Measurements from ENCODE around the gene SKI. TPM values are rescaled to one million over a fixed set of nuclear protein-coding genes. Genes with fewer than 3 reads are reported as not detected.

SKI gene
- total and polyA plus RNA-seq, 2 of the 4 experiments (the other 2 are of a cell fraction) = 2.3 to 20.1 TPM

GRCh38 chr1:2319291-2319690, 91.2 kb downstream of the SKI start:
- intact Hi-C loops (cut with micrococcal nuclease) = no loop called here
- H2BK5ac ChIP-seq (ENCODE audit: low read depth, low read length, poor library complexity, severe bottlenecking) = no peak overlapping the region
- H4K5ac ChIP-seq (ENCODE audit: low read depth, low read length) = no peak overlapping the region
- H3K4me3 ChIP-seq (ENCODE audit: insufficient read depth, low read depth, low read length) = no peak overlapping the region
- no peak overlapping the region for H4K8ac ChIP-seq (ENCODE audit: low read depth in 2 of 2, low read length in 2 of 2)
- DNase-seq (no peak), ATAC-seq (ENCODE audit: low read depth) (no peak)
- no peak overlapping the region for H3K56ac ChIP-seq (ENCODE audit: extremely low read depth, insufficient read depth, low read length)
- TF ChIP-seq ELK1 (IDR thresholded peaks at IDR 0.05; ENCODE audit: borderline replicate concordance, low read depth, low read length) (no peak), FOS (IDR thresholded peaks at IDR 0.05; ENCODE audit: low read depth, low read length) (no peak), CHD1 (IDR thresholded peaks at IDR 0.05; ENCODE audit: low read depth, low read length) (no peak), MAZ (IDR thresholded peaks at IDR 0.05; ENCODE audit: borderline replicate concordance, low read depth, low read length) (no peak), RCOR1 (IDR thresholded peaks at IDR 0.05; ENCODE audit: insufficient replicate concordance, low read length) (no peak), BHLHE40 (IDR thresholded peaks at IDR 0.05; ENCODE audit: low read depth, low read length) (no peak), MXI1 (IDR thresholded peaks at IDR 0.05; ENCODE audit: borderline replicate concordance, low read depth, low read length) (no peak), USF2 (IDR thresholded peaks at IDR 0.05; ENCODE audit: low read depth, low read length) (no peak), NFE2L2 (IDR thresholded peaks at IDR 0.05; ENCODE audit: low read depth, low read length) (no peak), CEBPB (IDR thresholded peaks at IDR 0.05; ENCODE audit: low read depth, low read length) (no peak), RFX5 (IDR thresholded peaks at IDR 0.05; ENCODE audit: low read depth, low read length) (no peak), SMC3 (IDR thresholded peaks at IDR 0.05; ENCODE audit: low read depth, low read length) (no peak), CTCF (conservative IDR thresholded peaks at IDR 0.05; ENCODE audit: low read depth, low read length) (no peak), POLR2A (IDR thresholded peaks at IDR 0.05; ENCODE audit: low read depth, low read length) (no peak), MAFK (IDR thresholded peaks at IDR 0.05; ENCODE audit: low read depth, low read length) (no peak), RAD21 (IDR thresholded peaks at IDR 0.05; ENCODE audit: low read length) (no peak)
- H3K23ac ChIP-seq (ENCODE audit: low read depth, low read length) = no peak overlapping the region
- BruUV-seq (replicated peaks) = no TSS peak
- H3K79me1 ChIP-seq (ENCODE audit: low read depth in 1 of 2, low read length in 2 of 2) = peaks cover 0 to 8% of the 10 kb centered on the region in 2 experiments; a peak in 1 of 4 replicates
- no peak overlapping the region for H3K14ac ChIP-seq (replicated peaks; ENCODE audit: low read depth, low read length)
- ChIA-PET CTCF (no interaction called here), POLR2A (ENCODE audit: unreplicated experiment) (no interaction called here)
- peak overlapping the region; percentile 39; the same call in 1 of the 2 replicates for H2AK5ac ChIP-seq (ENCODE audit: low read depth, low read length)
- H2BK15ac ChIP-seq (ENCODE audit: low read depth, low read length) = no peak overlapping the region
- H4K20me1 ChIP-seq (ENCODE audit: insufficient read depth, low read length) = no peaks in the 10 kb centered on the region
- 0 out of 2 replicates have a peak, but pooled peaks cover 1% of the 10 kb centered on the region for H3K27me3 ChIP-seq (ENCODE audit: control insufficient read depth, insufficient read depth, low read length)
- H2BK20ac ChIP-seq (ENCODE audit: low read depth, low read length) = no peak overlapping the region
- dilution Hi-C loops (cut with HindIII; ENCODE audit: low sequenced_read_pairs, unreplicated experiment) = no loop called here
- H3K27ac ChIP-seq (ENCODE audit: insufficient read depth, low read length) = no peak overlapping the region
- H3K4me1 ChIP-seq (ENCODE audit: control insufficient read depth, insufficient read depth, low read length) = peaks cover 23% of the 10 kb centered on the region
- no peak overlapping the region for H3K4me2 ChIP-seq (ENCODE audit: low read depth, low read length)
- H3K9me3 ChIP-seq (ENCODE audit: control insufficient read depth, insufficient read depth, low read length) = no peaks in the 10 kb centered on the region
- H3K18ac ChIP-seq (ENCODE audit: low read depth, low read length) = no peak overlapping the region
- H3K36me3 ChIP-seq (ENCODE audit: control insufficient read depth, insufficient read depth, low read length) = no peaks in the 10 kb centered on the region
- no peak overlapping the region for H2BK120ac ChIP-seq (ENCODE audit: low read depth, low read length)
- no peak overlapping the region for H4K91ac ChIP-seq (ENCODE audit: insufficient read depth, low read depth, low read length)
- no peak overlapping the region for H3K9ac ChIP-seq (ENCODE audit: low read depth, low read length)
- H3K9me1 ChIP-seq (ENCODE audit: insufficient read depth, low read length) = no peaks in the 10 kb centered on the region
- H2AK9ac ChIP-seq (replicated peaks; ENCODE audit: low read depth, low read length, poor library complexity) = peak overlapping the region; percentile 81
- in situ Hi-C loops (cut with MboI; ENCODE audit: low sequenced_read_pairs) = no loop called here
- no peak overlapping the region for H3K4ac ChIP-seq (ENCODE audit: low read depth, low read length)
- H2AFZ ChIP-seq (replicated peaks; ENCODE audit: low read length, poor library complexity) = no peak overlapping the region
- 95% methylated on average over 10 of the region's 21 CpGs; no CpG with 5 or more reads in 1 of the 2 experiments for WGBS, 2 experiments (ENCODE audit: extremely low coverage in 2 of 2, insufficient read length in 1 of 2)
